Measurements from ENCODE around the gene ACTR2. TPM values are rescaled to one million over a fixed set of nuclear protein-coding genes. Genes with fewer than 3 reads are reported as not detected.

ACTR2 gene
- total RNA-seq, 1 experiment from 2014 or later: 199 TPM

GRCh38 chr2:65291216-65292105 is 63.8 kb downstream of the ACTR2 start:
- Histone ChIP-seq H3K27me3 (ENCODE audit: insufficient read depth, low read length) (no peaks in the 10 kb centered on the region), H3K9me3 (ENCODE audit: control insufficient read depth in 1 of 2, insufficient read depth in 1 of 2, low read depth in 1 of 2, low read length in 2 of 2) (no peaks in the 10 kb centered on the region), H3K9ac (ENCODE audit: low read length) (no peak overlapping the region), H3K4me1 (ENCODE audit: control insufficient read depth in 1 of 2, insufficient read depth in 2 of 2, low read length in 2 of 2) (no peaks in the 10 kb centered on the region), H3K9me2 (ENCODE audit: insufficient read depth) (no peaks in the 10 kb centered on the region), H3K36me3 (ENCODE audit: control insufficient read depth in 1 of 2, insufficient read depth in 2 of 2, low read length in 2 of 2) (no peaks in the 10 kb centered on the region), H3K4me3 (replicated peaks in 1 of 2; ENCODE audit: low read depth in 1 of 2, low read length in 2 of 2) (no peak overlapping the region), H4K20me1 (ENCODE audit: insufficient read depth) (no peaks in the 10 kb centered on the region), H2AFZ (ENCODE audit: low read depth, low read length, poor library complexity, severe bottlenecking) (no peak overlapping the region), H3K27ac (ENCODE audit: low read depth, low read length) (no peak overlapping the region), H3K4me2 (ENCODE audit: low read length) (no peak overlapping the region), H3K79me2 (ENCODE audit: insufficient read depth, low read length) (no peaks in the 10 kb centered on the region)
- POLR2A ChIA-PET: no interaction called here
- DNase-seq (ENCODE audit: low read depth, low spot score) (no peak), ATAC-seq (no peak)
- BruUV-seq (replicated peaks): no TSS peak
- intact Hi-C loops (cut with micrococcal nuclease): no loop called here
- TF ChIP-seq POLR2A (IDR thresholded peaks at IDR 0.05; ENCODE audit: borderline replicate concordance, extremely low read depth, insufficient read depth, insufficient read length) (no peak), FOSL1 (IDR thresholded peaks at IDR 0.05; ENCODE audit: low read depth) (no peak), CBX3 (IDR thresholded peaks at IDR 0.05; ENCODE audit: low read depth) (no peak), JUND (IDR thresholded peaks at IDR 0.05) (no peak)
- CTCF ChIA-PET: no interaction called here
- RAD21 ChIA-PET (ENCODE audit: low non-redundant PET in 1 of 2, low total read pairs in 2 of 2, uncharacterized antibody in 2 of 2, unreplicated experiment in 2 of 2): no interaction called here

GRCh38 chr2:65292106-65292400 is 64.4 kb downstream of the ACTR2 start:
- BruUV-seq (replicated peaks): no TSS peak
- Histone ChIP-seq H3K27me3 (ENCODE audit: insufficient read depth, low read length) (no peaks in the 10 kb centered on the region), H3K9me2 (ENCODE audit: insufficient read depth) (no peaks in the 10 kb centered on the region), H3K9me3 (ENCODE audit: control insufficient read depth in 1 of 2, insufficient read depth in 1 of 2, low read depth in 1 of 2, low read length in 2 of 2) (no peaks in the 10 kb centered on the region), H3K4me2 (ENCODE audit: low read length) (no peak overlapping the region), H4K20me1 (ENCODE audit: insufficient read depth) (no peaks in the 10 kb centered on the region), H3K4me1 (ENCODE audit: control insufficient read depth in 1 of 2, insufficient read depth in 2 of 2, low read length in 2 of 2) (no peaks in the 10 kb centered on the region), H3K4me3 (replicated peaks in 1 of 2; ENCODE audit: low read depth in 1 of 2, low read length in 2 of 2) (no peak overlapping the region), H3K36me3 (ENCODE audit: control insufficient read depth in 1 of 2, insufficient read depth in 2 of 2, low read length in 2 of 2) (no peaks in the 10 kb centered on the region), H2AFZ (ENCODE audit: low read depth, low read length, poor library complexity, severe bottlenecking) (no peak overlapping the region), H3K79me2 (ENCODE audit: insufficient read depth, low read length) (no peaks in the 10 kb centered on the region), H3K9ac (ENCODE audit: low read length) (no peak overlapping the region), H3K27ac (ENCODE audit: low read depth, low read length) (no peak overlapping the region)
- ChIA-PET CTCF (no interaction called here), POLR2A (no interaction called here), RAD21 (ENCODE audit: low non-redundant PET in 1 of 2, low total read pairs in 2 of 2, uncharacterized antibody in 2 of 2, unreplicated experiment in 2 of 2) (no interaction called here)
- intact Hi-C loops (cut with micrococcal nuclease): no loop called here
- ATAC-seq: 0 out of 2 replicates have a peak, but pooled peaks have one; percentile 22
- no peak for DNase-seq (ENCODE audit: low read depth, low spot score)
- no peak for TF ChIP-seq TCF7L2 (IDR thresholded peaks at IDR 0.05; ENCODE audit: borderline replicate concordance, extremely low read depth, insufficient read depth, insufficient read length)
- TF ChIP-seq POLR2A (IDR thresholded peaks at IDR 0.05; ENCODE audit: borderline replicate concordance, extremely low read depth, insufficient read depth, insufficient read length): no peak
- TF ChIP-seq POLR2AphosphoS5 (IDR thresholded peaks at IDR 0.05; ENCODE audit: low read depth, low read length): no peak
- TF ChIP-seq SRF (IDR thresholded peaks at IDR 0.05; ENCODE audit: low read depth): no peak
- no peak for TF ChIP-seq ATF3 (IDR thresholded peaks at IDR 0.05)
- TF ChIP-seq RAD21 (IDR thresholded peaks at IDR 0.05; ENCODE audit: low read depth): no peak
- TF ChIP-seq SP1 (IDR thresholded peaks at IDR 0.05; ENCODE audit: low read depth): no peak
- TF ChIP-seq EZH2phosphoT487 (IDR thresholded peaks at IDR 0.05; ENCODE audit: borderline replicate concordance): no peak
- no peak for TF ChIP-seq CBX3 (IDR thresholded peaks at IDR 0.05; ENCODE audit: low read depth)
- no peak for TF ChIP-seq EGR1 (IDR thresholded peaks at IDR 0.05; ENCODE audit: low read depth)
